GM12891 (cell line): ENCODE data around the gene ADK.

Experiments
- DNase-seq: peaks from one replicate; pipeline ENCODE4 v3.0.0; 2011; ENCODE audit warnings: low spot score; ENCODE audit not compliant: insufficient read length
- FAIRE-seq: peaks from 2 replicates; lab custom pipeline; 2011; peaks lifted over from hg19 to GRCh38; lab: Jason Lieb, UNC
- PAX5 ChIP-seq: IDR thresholded peaks from 2 replicates; pipeline ENCODE4 v1.6.1; 2011; ENCODE audit warnings: low read length, moderate library complexity, mild to moderate bottlenecking; ENCODE audit not compliant: insufficient read depth, severe bottlenecking
- POLR2A ChIP-seq: IDR thresholded peaks from 2 replicates; pipeline ENCODE4 v1.6.1; 2011; ENCODE audit warnings: low read depth, low read length, control low read depth
- POLR2AphosphoS5 ChIP-seq: IDR thresholded peaks from 2 replicates; pipeline ENCODE4 v1.6.1; 2011; ENCODE audit warnings: low read depth, low read length, control low read depth
- POU2F2 ChIP-seq: IDR thresholded peaks from 2 replicates; pipeline ENCODE4 v1.6.1; 2011; ENCODE audit warnings: low read depth, mild to moderate bottlenecking, control low read depth, low read length, moderate library complexity
- SPI1 ChIP-seq: IDR thresholded peaks from 2 replicates; pipeline ENCODE4 v1.6.1; 2011; ENCODE audit warnings: low read depth, low read length, control low read depth
- TAF1 ChIP-seq: IDR thresholded peaks from 2 replicates; pipeline ENCODE4 v1.6.1; 2011; ENCODE audit warnings: low read depth, low read length, control low read depth

The ADK gene

DNA sequence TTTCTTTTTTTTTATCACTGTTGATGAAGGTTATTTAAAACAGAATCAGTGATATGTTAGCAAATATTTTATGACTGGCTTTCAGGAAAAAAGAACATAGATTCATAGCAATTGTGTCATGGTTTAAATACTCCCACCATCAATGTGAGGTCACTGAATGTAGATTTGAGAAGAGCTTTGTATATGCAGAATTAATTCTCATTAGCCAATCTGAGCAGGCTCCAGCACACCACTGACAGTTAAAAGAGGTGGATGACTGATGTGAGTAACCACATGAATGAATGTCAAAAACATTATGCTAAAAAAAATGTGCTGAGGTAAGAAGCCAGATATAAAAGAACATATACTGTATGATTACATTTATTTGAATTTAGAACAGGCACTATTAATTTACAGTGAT, 500.5 kb downstream of the ADK start:
- DNase-seq (no peak), FAIRE-seq (no peak)
- no peak for TF ChIP-seq TAF1
- no peak for TF ChIP-seq SPI1
- TF ChIP-seq POLR2A = no peak
- TF ChIP-seq POU2F2 = no peak
- TF ChIP-seq PAX5 = no peak
- TF ChIP-seq POLR2AphosphoS5 = no peak

GRCh38 chr10:74652664-74653063, 501.6 kb downstream of the ADK start:
- no peak for DNase-seq
- FAIRE-seq = no peak
- no peak for TF ChIP-seq POLR2AphosphoS5
- TF ChIP-seq TAF1 = no peak
- TF ChIP-seq PAX5 = no peak
- no peak for TF ChIP-seq POLR2A
- no peak for TF ChIP-seq POU2F2
- no peak for TF ChIP-seq SPI1

DNA sequence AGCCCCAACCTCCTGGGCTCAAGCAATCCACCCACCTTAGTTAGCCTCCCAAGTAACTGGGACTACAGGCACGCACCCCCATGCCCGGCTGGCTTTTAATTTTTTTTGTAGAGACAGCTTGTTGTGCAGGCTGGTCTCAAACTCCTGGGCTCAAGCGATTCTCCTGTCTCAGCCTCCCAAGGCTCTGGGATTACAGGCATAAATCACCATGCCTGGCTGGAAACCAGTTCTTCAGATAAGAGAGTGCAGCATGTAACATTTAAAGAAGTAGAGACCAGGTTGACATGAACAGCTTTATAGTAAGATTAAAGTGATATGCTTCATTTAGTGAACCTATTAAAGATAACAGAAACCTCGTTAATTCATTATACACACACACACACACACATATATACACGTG, 507.5 kb downstream of the ADK start:
- DNase-seq = no peak
- FAIRE-seq = no peak
- TF ChIP-seq POLR2AphosphoS5 (no peak), POLR2A (no peak), POU2F2 (no peak), PAX5 (no peak), SPI1 (no peak), TAF1 (no peak)

DNA sequence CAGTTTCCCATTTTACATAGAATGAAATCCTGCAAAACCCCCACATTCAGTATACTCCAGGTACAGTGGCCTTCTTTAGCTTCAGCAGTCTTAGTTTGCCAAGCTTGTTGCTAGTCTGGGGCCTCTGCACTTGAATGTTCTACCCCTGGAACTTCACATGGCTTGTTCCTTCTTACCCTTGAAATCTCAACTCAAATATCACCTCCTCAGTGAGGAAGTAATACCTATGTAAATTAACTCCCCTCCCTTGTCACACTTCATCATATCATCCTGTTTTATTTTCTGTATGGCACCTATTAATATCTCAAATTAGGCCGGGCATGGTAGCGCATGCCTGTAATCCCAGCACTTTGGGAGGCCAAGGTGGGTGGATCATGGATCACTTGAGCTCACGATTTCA, 511.6 kb downstream of the ADK start:
- TF ChIP-seq SPI1 (no peak), POLR2A (no peak), POU2F2 (no peak)
- FAIRE-seq (peak; percentile 16), DNase-seq (no peak)

DNA sequence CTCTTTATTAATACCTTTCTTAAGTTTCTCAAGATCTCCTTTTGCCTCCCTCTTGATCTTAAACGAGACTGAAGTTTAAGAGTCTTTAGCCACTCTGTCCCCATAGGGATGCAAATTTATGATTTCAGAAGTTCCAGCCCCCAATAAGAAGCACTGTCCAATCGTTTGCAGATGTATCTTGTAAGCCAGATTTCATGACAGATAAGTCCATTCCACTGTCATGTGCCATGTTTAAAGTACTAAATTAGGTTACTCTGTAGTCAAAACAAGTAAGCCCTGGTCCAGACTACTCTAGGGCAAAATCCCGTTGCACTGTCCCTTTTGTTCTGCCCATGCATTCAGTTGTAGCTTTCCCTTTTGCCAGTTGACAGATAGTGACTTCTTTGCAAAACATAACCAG, 518.2 kb downstream of the ADK start:
- DNase-seq (no peak), FAIRE-seq (no peak)

GRCh38 chr10:74671716-74672115, 520.7 kb downstream of the ADK start:
- DNase-seq (no peak), FAIRE-seq (no peak)
- TF ChIP-seq TAF1 (no peak), POLR2AphosphoS5 (no peak), POU2F2 (no peak), PAX5 (no peak), POLR2A (no peak)

More for the DNA sequence above, 518.2 kb downstream of the ADK start:
- TF ChIP-seq TAF1 (no peak), PAX5 (no peak), POLR2AphosphoS5 (no peak), POU2F2 (no peak)

DNA sequence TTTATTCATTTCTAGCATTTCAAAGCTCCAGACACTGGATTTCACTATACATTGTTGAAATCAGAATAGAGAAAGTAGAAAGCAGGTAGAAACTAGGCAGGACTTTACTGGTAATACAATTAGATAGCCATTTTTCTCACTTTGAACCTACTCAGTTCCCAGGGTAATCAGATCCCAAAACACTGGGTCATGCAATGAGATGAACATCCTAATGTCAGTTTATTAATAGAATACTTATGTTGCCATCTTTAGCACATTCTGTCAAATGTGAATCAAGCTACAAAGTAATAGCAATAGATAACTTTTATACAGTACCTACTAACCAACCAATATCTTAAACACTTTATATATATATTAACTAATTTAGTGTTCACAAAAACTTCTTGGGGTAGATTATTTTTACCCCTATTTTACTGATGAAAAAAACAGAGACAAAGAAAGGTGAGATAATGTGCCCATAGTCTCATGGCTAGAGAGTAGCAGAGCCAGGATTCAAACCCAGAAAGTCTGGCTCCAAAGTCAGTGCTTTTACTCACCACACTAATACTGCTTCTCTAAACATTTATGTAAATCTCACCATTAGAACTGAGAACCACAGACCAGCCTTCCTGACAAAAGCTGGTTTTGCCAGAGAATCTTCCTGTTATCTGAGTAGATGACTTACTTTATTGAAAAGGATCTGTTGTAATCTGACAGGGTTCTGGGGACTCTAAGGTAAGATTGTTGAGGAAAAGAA, 521.6 kb downstream of the ADK start:
- DNase-seq = no peak
- FAIRE-seq = no peak
- TF ChIP-seq PAX5 (no peak), POLR2AphosphoS5 (no peak), POLR2A (no peak), SPI1 (no peak), TAF1 (no peak), POU2F2 (no peak)

DNA sequence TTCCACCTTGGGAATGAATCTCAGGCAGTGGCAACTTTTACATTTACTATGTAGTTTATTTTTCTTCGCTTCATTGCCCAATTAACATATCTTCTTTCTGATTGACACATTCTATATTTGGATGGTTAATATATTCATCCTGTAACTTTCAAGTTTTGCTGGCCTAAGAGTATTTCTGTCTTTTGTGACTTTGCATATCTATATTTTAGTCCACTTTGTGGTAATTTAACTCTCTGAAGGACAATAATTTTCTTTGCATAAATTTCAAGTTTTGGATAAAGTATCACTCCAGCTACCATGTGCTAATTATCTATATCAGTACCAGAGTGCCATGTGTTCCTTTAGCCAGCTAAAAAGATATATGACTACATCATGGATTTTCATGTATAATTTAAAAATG, 523.9 kb downstream of the ADK start:
- FAIRE-seq (no peak), DNase-seq (no peak)
- TF ChIP-seq TAF1 (no peak), SPI1 (no peak), POU2F2 (no peak), POLR2A (no peak), PAX5 (no peak), POLR2AphosphoS5 (no peak)

- TF ChIP-seq POLR2A (no peak), PAX5 (no peak)
- peak; percentile 57 for FAIRE-seq
- DNase-seq = no peak
Measured at GRCh38 chr10:74675484-74675883, 524.5 kb downstream of the ADK start.

DNA sequence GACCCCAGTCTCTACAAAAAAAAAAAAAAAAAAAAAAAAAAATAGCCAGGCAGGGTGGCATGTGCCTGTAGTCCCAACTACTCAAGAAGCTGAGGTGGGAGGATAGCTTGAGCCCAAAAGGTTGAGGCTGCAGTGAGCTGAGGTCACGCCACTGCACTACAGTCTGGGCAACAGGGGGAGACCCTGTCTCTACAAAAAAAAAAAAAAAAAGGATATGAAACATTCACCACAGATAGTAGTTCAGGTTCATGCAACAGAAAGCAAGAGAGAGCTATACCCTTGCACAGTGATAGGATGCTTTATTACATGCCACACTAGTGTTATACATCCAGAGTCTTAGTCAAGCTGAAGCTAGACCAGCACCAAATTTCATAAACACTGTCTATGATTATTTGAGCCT, 526.9 kb downstream of the ADK start:
- no peak for TF ChIP-seq TAF1
- no peak for TF ChIP-seq POU2F2
- peak; percentile 87 for TF ChIP-seq SPI1
- no peak for DNase-seq
- FAIRE-seq = peak; percentile 97
